Limb (tissue), 2 donors: ENCODE data around the gene PLD2.
"Not testable (repeated sequence)": the region's sequence is repeated elsewhere in the genome, so short reads cannot be mapped to it uniquely, and the experiment has no call there.

Experiments
- DNase-seq, 2 donors: peaks; one replicate each; pipeline ENCODE4 v3.0.0-alpha.2; 2016; ENCODE audit errors: extremely low spot score in 2 of 2

PLD2 gene

DNA sequence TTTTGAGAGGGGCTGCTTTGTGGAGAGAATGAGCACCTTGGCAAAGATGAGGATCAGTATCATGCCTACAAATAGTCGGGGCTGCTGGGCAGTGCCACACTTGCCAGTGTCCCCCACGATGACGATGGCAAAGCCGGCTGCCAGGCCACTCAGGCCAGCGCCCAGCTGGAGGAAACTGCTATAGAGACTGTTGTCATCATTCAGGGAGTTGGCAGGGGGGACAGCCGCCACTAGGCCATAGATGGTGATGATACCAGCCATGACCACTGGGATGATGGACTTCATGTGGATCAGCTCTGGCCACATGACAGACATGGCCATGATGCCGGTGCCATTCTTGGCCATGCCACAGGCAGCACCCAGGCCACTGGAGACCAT, 50.0 kb downstream of the PLD2 start:
- no peak for DNase-seq

DNA sequence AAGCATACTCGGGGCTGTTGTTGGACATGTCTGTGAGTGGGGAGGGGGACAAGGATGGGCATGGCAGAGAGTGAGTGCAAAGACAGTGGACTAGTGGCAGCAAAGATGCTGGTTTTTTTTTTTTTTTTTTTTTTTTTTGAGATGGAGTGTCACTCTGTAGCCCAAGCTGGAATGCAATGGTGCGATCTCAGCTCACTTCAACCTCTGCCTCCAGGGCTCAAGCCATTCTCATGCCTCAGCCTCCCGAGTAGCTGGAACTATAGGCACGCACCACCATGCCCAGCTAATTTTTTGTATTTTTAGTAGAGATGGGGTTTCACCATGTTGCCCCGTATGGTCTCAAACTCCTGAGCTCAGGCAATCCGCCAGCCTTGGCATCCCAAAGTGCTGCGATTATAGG, 50.4 kb downstream of the PLD2 start:
- DNase-seq = not testable (repeated sequence)

DNA sequence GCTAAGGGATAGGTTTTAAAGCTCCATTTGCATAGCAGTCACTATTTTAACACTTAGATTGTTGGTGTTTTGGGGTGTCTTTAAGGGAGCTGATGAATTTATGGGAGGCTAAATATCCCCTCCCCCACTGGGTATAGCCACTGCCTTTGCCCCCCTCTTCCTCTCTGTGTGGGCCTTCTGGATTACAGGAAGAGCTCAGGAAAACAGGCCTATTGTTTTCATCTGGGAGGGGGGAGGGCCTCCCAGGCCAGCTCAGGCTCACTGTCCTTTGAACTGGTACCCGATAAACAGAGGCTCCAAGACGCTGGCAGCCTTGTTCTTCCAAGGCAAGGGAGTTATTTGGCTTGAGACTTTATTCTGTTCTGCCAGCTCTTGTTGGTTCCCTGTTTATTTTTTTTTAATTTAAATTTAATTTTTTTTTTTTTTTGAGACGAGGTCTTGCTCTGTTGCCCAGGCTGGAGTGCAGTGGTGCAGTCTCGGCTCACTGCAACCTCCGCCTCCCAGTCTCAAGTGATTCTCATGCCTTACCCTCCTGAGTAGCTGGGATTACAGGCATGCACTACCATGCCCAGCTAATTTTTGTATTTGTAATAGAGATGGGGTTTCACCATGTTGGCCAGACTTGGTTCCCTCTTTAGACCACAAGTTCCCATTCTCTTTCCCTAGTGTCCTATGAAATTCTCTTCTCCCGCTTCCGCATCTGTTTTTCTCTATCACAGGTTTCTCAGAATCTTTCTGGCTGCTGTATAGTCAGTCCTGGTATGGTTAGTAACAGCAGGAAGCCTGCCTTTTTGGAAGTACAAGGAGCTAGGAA, 51.3 kb downstream of the PLD2 start:
- DNase-seq = no peak

DNA sequence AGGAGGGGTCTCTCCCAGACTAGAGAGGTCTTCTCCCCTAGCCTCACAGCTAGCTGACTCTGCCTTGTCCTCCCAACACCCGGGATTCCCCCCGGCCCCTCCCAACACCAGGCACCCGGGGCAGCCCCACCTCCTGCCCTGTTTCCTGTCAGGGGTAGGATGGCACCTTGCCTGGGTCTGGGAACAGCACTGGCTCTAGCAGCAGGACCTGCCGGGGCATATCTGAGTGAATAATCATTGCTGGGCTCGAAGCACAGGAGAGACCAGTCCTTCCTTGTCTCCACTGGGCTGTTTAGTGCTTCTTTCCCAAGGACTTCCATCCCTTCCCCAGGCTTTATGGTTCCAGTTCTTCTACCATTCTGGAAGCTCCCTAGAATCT, 51.9 kb downstream of the PLD2 start:
- DNase-seq = no peak

DNA sequence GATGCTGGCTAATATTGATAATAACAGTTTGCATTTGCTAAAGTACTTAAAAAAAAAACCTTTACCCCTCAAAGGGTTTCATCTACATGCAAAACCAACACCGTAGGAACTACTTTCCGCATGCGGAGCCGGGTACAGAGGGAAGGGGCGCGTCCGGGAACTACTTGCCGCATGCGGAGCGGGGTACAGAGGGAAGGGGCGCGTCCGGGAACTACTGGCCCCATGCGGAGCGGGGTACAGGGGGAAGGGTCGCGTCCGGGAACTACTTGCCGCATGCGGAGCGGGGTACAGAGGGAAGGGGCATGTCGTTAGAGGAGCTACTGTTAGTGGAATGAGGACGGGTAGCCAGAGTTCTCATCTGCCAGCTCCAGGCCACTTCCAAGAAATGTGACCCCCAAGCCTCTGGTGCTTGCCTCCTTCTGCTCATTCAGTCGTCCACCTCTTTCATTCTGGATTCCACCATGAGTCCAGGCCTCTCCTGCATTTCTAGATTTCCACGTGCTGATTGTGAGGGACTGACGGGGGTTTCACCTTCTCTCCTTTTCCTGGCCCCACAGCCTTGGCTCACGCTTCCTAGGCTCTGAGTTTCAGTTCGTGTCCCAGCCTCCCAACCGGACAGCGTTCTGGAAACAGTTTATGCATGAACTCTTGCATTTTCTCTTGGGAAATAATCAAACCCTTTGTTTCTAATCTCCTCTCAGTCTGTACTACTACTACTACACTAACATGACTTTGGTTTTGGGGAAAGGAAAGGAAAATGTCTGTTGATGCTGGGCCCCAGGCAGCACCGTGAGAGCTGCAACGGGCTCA, 53.1 kb downstream of the PLD2 start:
- DNase-seq = no peak

DNA sequence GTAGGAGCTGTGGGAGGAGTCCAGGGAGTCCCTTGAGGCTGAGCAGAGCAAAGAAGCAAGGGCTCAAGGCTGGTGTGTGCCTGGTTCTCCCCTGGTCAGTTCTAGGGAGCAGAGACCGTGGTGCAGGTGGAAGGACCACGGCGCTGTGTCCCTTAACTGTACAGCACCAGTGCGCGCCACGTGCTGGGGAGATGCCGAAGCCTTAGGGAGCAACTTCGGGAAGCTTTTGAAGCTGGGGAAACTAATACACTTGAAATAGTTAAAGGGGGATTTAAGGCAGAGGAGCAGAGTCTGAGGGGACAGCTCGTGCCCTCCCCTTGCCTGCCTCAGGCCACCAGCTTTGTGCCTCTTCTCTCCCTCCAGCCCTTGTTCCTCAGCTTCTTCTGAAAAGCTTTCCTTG, 53.7 kb downstream of the PLD2 start:
- DNase-seq = no peak

DNA sequence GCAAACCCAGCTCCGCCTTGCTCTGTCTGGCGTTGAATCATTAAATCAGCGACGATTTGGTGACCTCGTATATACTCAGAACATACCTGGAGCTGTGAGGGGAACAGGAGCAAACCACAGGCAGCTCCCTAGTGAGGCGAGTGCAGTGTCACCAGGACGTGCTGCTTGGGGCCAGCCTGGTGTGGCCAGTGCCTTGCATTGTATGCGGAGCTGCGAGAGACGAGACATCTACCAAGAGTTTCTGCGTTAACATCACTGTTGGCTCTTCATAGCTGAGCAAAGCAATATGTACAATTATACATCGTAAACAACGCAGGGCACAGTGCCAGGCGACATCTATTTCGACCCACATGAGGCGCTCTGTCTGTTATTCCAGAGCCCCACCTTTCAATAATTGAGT, 54.1 kb downstream of the PLD2 start:
- DNase-seq = no peak

DNA sequence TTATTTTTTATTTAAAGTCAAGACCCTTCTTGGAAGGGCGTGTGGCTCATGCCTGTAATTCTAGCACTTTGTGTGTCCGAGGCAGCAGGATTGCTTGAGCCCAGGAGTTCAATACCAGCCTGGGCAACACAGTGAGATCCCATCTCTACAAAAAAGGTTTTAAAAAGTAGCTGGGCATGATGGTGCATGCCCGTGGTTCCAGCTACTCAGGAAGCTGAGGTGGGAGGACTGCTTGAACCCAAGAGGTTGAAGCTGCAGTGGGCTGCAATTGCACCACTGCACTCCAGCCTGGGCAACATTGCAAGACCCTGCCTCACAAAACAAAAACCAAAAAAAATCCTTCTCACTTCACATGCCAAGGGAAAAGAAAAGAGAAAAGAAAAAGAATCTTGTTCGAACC, 55.8 kb downstream of the PLD2 start:
- DNase-seq = no peak

DNA sequence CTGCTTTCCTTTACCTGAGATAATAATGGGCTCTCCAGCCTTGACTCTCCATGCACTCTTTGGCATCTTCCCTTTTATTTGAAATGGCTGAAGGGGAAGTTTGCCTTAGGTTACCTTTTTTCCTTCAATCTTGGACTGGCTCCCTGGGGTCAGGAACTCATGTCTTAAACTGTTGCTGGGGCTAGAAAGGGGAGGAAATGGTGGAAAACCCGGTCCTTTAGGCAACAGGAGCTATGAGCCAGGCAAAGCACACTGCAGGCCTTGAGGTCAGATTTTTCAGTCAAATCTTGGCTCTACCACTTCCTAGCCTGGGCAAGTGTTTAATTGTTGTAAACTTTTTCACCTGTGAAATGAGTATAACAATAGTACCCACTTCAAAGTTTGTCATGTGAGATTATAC, 56.4 kb downstream of the PLD2 start:
- DNase-seq = no peak

DNA sequence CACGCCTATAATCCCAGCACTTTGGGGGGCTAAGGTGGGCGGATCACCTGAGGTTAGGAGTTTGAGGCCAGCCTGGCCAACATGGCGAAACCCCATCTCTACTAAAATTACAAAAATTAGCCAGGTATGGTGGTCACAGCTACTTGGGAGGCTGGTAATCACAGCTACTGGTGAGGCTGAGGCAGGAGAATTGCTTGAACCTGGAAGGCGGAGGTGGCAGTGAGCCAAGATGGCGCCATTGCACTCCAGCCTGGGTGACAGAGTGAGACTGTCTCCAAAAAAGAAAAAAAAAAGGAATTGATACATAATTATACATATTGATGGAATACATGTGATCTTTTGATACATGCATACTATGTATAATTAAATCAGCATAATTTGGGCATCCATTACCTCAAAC, 60.6 kb downstream of the PLD2 start:
- DNase-seq = not testable (repeated sequence)

DNA sequence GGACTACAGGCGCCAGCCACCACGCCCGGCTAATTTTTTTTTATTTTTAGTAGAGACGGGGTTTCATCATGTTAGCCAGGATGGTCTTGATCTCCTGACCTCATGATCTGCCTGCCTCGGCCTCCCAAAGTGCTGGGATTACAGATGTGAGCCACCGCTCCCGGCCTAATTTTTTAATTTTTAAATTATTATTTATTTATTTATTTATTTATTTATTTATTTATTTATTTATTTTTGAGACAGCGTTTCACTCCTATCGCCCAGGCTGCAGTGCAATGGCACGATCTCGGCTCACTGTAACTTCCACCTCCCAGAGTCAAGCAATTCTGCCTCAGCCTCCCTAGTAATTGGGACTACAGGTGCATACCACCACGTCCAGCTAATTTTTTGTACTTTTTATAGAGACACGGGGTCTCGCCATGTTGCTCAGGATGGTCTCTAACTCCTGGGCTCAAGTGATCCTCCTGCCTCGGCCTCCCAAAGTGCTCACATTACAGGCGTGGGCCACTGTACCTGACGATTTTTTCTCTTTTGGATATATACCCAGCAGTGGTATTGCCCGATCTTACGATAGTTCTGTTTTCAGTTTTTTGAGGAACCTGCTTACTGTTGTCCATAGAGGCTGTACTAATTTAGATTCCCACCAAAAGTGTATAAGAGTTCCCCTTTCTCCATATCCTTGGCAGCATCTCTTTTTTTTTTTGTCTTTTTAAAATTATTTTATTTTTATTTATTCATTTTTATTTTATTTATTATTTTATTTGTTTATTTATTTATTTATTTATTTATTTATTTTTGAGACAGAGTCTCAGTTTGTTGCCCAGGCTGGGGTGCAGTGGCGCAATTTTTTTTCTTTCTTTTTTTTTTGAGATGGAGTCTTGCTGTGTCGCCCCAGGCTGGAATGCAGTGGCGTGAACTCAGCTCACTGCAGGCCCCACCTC, 62.4 kb downstream of the PLD2 start:
- not testable (repeated sequence) for DNase-seq

DNA sequence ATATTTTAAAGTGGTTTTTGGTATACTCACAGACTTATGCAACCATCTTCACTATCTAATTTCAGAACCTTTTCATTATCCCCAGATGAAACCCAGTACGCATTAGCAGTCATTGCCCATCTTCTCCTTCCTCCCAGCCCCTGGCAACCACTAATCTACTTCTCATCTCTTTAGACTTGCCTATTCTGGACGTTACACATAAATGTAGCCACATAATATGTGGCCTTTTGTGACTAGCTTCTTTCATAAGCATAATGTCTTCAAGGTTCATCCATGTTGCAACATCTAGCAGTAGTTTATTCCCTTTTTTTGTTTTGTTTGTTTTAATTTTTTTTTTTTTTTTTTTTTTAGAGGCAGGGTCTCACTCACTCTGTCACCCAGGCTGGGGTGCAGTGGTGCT, 63.9 kb downstream of the PLD2 start:
- DNase-seq = no peak

DNA sequence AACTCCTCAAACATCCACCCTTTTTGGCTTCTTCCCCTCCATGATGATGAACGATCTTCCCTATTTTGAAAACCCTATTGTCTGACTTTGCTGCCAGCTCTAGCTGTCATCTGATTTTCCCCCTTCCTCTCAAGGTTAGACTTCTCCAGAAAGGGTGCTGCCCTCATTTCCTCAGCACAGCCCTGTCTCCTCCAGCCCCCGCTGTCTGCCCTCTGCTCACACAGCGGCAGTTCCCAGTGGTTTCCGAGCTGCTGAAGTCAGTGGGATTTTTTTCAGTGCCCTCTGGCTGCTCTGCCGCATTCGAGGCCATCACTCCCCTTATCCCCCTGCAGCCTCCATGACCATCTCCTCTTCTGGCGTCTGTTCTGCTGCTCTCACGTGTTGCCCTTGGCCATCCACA, 65.8 kb downstream of the PLD2 start:
- no peak for DNase-seq
